GM19025 (cell line): Measurements from ENCODE around the gene FIGLA.

ENCODE experiments used
- ATAC-seq: cut with Tn5 transposase; IDR thresholded peaks from one replicate; pipeline ENCODE4 v1.9.1; 2021; ENCODE audit warnings: mild to moderate bottlenecking, low read depth, moderate library complexity; ENCODE audit not compliant: unreplicated experiment

FIGLA gene

GRCh38 chr2:70777450-70777849 lies 13.0 kb downstream of the FIGLA start:
- ATAC-seq: no peak

- no peak for ATAC-seq
These were observed 14.2 kb downstream of the FIGLA start for GRCh38 chr2:70776266-70776665.

- ATAC-seq: no peak
These were observed 15.3 kb downstream of the FIGLA start for GRCh38 chr2:70775141-70775540.

GRCh38 chr2:70772486-70773155 lies 17.8 kb downstream of the FIGLA start:
- no peak for ATAC-seq

GRCh38 chr2:70771446-70771845 lies 19.0 kb downstream of the FIGLA start:
- peak; percentile 69 for ATAC-seq

GRCh38 chr2:70769450-70769849 lies 21.0 kb downstream of the FIGLA start:
- no peak for ATAC-seq

GRCh38 chr2:70768590-70769085 lies 21.8 kb downstream of the FIGLA start:
- no peak for ATAC-seq

GRCh38 chr2:70767699-70768589 lies 22.5 kb downstream of the FIGLA start, which contains the start of gene ADD2:
ADD2 (minus strand) TSS chr2:70768200; CDS start chr2:70706408, 61,792 bp downstream.
- ATAC-seq: no peak

- no peak for ATAC-seq
These were observed 23.3 kb downstream of the FIGLA start for GRCh38 chr2:70767079-70767698.

- no peak for ATAC-seq
These were observed 23.9 kb downstream of the FIGLA start for GRCh38 chr2:70766357-70767078.

GRCh38 chr2:70765507-70765906 lies 24.9 kb downstream of the FIGLA start:
- no peak for ATAC-seq

- ATAC-seq: no peak
These were observed 31.0 kb downstream of the FIGLA start for GRCh38 chr2:70759446-70759845.

- ATAC-seq: no peak
These were observed 32.5 kb downstream of the FIGLA start for GRCh38 chr2:70757966-70758365.

- ATAC-seq: no peak
These were observed 33.1 kb downstream of the FIGLA start for GRCh38 chr2:70757360-70757759.

- ATAC-seq: no peak
These were observed 34.3 kb downstream of the FIGLA start for GRCh38 chr2:70756128-70756527.

GRCh38 chr2:70753902-70754301 lies 36.5 kb downstream of the FIGLA start:
- ATAC-seq: no peak

GRCh38 chr2:70753031-70753430 lies 37.4 kb downstream of the FIGLA start:
- no peak for ATAC-seq

GRCh38 chr2:70752396-70752795 lies 38.0 kb downstream of the FIGLA start:
- no peak for ATAC-seq

GRCh38 chr2:70751881-70752280 lies 38.6 kb downstream of the FIGLA start:
- no peak for ATAC-seq

GRCh38 chr2:70750320-70750719 lies 40.1 kb downstream of the FIGLA start:
- ATAC-seq: no peak
